SK-N-DZ (cell line): Measurements from ENCODE around the gene PERM1.
"Not testable (repeated sequence)": the region's sequence is repeated elsewhere in the genome, so short reads cannot be mapped to it uniquely, and the experiment has no call there.

Experiments
- DNase-seq: peaks from one replicate; pipeline ENCODE4 v3.0.0-alpha.2; 2015; ENCODE audit warnings: low spot score

The PERM1 gene

GRCh38 chr1:946811-947210 lies 35.1 kb downstream of the PERM1 start:
- DNase-seq: not testable (repeated sequence)

DNA sequence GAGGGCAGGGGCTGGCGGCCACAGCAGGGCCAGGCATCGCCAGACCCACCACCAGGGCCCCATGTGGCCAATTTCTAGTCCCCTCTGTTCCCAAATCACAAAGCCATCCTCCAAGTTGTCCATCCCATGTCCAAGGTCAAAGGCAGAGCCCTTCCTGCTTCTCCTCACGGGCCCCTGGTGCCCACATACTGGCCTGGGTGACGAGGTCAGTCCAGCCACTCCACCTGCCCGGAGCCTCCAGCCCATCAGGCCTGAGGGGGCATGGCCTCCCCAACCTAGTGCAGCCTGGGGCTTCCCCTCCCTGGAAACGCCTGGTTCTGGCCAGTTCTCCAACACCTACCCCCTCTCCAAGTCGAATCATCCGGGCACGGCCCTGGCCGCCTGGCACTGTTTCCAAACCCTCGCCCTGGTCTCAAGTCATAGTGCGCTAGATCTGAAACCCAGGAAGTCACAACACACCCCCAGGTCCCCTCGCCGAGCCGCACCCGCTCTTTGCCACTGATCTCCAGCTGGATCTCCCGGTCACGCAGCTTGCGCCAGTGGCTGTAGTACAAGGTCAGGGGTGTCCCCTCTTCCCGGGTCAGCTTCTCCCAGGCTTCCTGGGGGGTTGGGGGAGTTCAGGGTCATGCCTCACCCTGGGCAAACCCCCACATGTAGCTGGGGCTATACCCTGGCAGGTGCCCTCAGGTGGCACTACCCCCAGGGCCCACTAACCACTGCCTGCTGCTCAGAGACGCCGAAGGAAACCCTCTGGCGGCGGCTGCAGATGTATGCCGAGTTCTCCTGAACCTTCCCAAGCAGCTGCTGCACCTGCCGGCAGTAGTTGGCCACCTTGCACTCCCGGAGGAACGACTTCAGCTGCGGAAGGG lies 36.0 kb downstream of the PERM1 start:
- DNase-seq: no peak

- peak; percentile 94 for DNase-seq
These were observed 37.3 kb downstream of the PERM1 start for GRCh38 chr1:944341-945325.

DNA sequence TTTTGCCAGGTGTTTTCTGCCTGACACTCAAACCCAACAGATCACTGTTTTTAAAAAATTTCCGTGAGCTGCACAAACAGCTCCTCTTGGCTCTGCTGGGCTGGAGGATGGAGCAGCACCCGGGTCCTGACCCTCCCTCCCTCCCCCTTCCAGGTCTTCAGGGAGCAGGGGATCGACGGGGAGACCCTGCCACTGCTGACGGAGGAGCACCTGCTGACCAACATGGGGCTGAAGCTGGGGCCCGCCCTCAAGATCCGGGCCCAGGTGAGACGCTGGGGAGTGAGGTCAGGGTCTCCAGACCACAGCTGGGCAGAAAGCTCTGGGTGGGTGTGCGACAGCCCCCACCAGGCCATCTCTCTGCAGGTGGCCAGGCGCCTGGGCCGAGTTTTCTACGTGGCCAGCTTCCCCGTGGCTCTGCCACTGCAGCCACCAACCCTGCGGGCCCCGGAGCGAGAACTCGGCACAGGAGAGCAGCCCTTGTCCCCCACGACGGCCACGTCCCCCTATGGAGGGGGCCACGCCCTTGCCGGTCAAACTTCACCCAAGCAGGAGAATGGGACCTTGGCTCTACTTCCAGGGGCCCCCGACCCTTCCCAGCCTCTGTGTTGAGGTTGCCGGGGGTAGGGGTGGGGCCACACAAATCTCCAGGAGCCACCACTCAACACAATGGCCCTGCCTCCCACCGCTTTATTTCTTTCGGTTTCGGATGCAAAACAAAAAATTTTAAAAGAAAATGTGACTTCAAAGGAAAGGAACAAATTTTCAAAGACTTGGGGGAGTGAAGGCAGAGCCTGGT lies 38.1 kb downstream of the PERM1 start:
- peak; percentile 30 for DNase-seq

- DNase-seq: peak; percentile 40
These were observed 38.9 kb downstream of the PERM1 start for GRCh38 chr1:942864-943533.

DNA sequence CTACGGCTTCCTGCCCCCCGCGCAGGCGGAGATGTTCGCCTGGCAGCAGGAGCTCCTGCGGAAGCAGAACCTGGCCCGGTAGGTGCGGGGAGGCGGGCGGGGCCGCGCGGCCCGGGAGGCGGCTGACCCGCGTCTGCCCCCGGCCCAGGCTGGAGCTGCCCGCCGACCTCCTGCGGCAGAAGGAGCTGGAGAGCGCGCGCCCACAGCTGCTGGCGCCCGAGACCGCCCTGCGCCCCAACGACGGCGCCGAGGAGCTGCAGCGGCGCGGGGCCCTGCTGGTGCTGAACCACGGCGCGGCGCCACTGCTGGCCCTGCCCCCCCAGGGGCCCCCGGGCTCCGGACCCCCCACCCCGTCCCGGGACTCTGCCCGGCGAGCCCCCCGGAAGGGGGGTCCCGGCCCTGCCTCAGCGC lies 39.5 kb downstream of the PERM1 start:
- DNase-seq: peak; percentile 29

GRCh38 chr1:941588-942383 lies 40.1 kb downstream of the PERM1 start:
- DNase-seq: peak; percentile 84

- DNase-seq: no peak
These were observed 40.8 kb downstream of the PERM1 start for GRCh38 chr1:941015-941587.

- DNase-seq: peak; percentile 66
These were observed 41.5 kb downstream of the PERM1 start for GRCh38 chr1:940107-941014.

DNA sequence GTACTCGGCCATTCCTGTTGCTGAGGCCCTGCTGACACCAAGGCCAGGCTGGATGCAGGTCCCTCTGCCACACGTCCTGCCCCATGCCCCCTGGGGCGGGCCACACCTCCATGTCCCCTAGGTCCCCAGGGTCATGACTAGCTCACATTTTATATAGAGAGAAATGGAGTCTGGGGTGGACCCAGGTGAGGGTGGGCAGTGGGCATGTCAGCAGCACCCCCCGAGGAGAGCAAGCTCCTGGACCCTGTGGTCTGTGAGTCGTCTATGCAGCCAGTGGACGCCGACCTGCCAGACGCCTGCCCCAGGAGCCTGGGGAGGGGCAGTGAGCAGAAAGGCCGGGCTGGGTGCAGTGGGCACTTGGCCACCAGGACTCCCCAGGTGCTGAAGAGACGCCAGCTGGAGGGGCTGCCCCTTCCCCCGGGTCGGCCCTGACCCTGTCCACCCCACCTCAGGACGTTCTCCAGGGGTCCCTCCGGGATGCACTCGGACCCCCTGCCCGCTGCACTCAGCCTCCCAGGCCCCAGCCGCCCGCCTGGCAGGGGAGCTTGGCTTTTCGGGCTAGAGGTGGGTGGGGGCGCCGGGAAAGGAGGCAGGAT lies 42.3 kb downstream of the PERM1 start:
- DNase-seq: peak; percentile 35

GRCh38 chr1:938711-939489 lies 43.0 kb downstream of the PERM1 start:
- peak; percentile 49 for DNase-seq

DNA sequence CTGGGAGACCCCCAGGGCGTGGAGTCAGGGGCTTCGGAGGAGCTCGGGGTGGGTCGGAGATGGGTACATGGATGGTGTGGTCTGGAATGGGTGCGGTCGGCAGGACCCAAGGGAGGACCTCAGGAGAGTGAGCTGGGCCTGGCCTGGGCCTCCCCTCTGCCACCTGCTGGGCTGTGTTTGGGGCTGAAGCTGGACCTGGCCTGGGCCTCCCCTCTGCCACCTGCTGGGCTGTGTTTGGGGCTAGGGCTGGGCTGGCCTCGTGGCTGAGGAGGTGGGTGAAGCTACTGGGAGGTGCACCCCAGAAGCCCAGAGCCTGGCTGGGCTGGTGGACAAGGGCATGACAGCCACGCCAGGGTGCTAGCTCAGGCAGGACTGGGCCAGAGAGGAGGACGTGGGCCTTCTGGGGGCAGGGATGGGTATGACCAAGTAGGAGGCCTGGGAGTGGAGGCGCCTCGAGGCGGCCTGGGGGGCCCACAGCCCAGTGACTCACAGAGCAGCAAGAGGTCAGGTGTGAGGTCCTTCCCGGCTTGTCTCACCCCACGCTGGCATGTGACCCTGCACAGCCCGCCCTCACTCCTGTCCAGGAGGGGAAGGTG lies 43.7 kb downstream of the PERM1 start:
- DNase-seq: peak; percentile 61

DNA sequence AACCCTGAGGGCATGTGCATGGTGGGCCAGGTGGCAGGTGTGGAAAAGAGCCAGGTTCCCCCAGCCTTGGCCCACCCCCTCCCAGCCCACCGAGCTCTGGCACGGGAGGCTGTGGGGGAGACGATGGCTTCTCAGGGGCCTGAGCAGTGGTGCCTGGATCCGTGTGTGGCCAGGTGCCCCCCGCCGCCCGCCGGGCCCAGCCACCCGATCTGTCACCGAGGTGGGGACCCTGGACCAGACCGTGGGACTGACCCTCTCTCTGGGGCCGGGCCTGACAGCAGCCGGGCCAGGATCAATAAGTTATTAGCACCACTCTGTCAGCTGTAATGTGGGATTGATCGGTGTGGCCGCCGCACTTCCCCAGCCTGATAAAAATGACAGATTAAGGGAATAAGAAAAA lies 44.4 kb downstream of the PERM1 start:
- DNase-seq: no peak

- peak; percentile 50 for DNase-seq
These were observed 45.3 kb downstream of the PERM1 start for GRCh38 chr1:936348-937264.

- DNase-seq: peak; percentile 97
These were observed 46.1 kb downstream of the PERM1 start for GRCh38 chr1:935751-936231.
